Breast epithelium (tissue), 4 donors: ENCODE results near the gene KLF5. TPM values are rescaled to one million over a fixed set of nuclear protein-coding genes. Genes with fewer than 3 reads are reported as not detected.

ENCODE experiments used
- DNase-seq, 2 donors: peaks; one replicate each; pipeline ENCODE4 v3.0.0-alpha.2; 2019; ENCODE audit warnings: low spot score in 2 of 2
- H3K27ac ChIP-seq, 2 donors: fragments of 200-600 bp; sonication (generic) in 1 of 2; one replicate each; pipeline ENCODE4 v1.5.1; 2016 to 2019; ENCODE audit warnings: mild to moderate bottlenecking in 1 of 2
- H3K27me3 ChIP-seq, 2 donors: fragments of 200-600 bp; sonication (generic) in 1 of 2; one replicate each; pipeline versions ENCODE4 v1.5.1 to v1.6.0; 2017 to 2019; ENCODE audit warnings: control low read depth in 1 of 2, mild to moderate bottlenecking in 1 of 2
- H3K36me3 ChIP-seq: fragments of 200-600 bp; one replicate; pipeline ENCODE4 v1.5.1; 2019
- H3K4me1 ChIP-seq, 2 donors: fragments of 200-600 bp; sonication (generic); one replicate each; pipeline ENCODE4 v1.5.1; 2016 to 2019; ENCODE audit warnings: control low read depth in 1 of 2
- H3K4me3 ChIP-seq, 3 donors: fragments of 200-600 bp; sonication (generic); 1 replicate in 2 of 3; 2 replicates in 1 of 3; pipeline ENCODE4 v1.5.1; 2016 to 2019; ENCODE audit warnings: mild to moderate bottlenecking in 3 of 3, moderate library complexity in 2 of 3
- H3K9me3 ChIP-seq, 2 donors: fragments of 200-600 bp; sonication (generic) in 1 of 2; one replicate each; pipeline ENCODE4 v1.5.1; 2016 to 2019; ENCODE audit warnings: control low read depth in 1 of 2
- POLR2A ChIP-seq: fragments of 450-650 bp; IDR thresholded peaks from one replicate; pipeline ENCODE4 v1.6.1; 2016; ENCODE audit warnings: antibody characterized with exemption, mild to moderate bottlenecking, moderate library complexity
- POLR2AphosphoS5 ChIP-seq, 3 donors: sonication (generic); formaldehyde crosslinking; IDR thresholded peaks; one replicate each; pipeline ENCODE4 v1.6.1; 2017; ENCODE audit warnings: antibody characterized with exemption in 3 of 3
- intact Hi-C: fragments of 100-400 bp; cut with DNase I; formaldehyde crosslinking; loops from one replicate; pipeline ENCODE4 v1.15.1; 2023; ENCODE audit warnings: low total_unique reads
- total RNA-seq, 3 donors: library from RNA; depleted of rRNA; stranded (reverse); fragments of >200 nt; gene quantifications; one replicate each; pipeline ENCODE4 v1.1.0, GENCODE V29; 2016
- TF ChIP-seq, protein P1 (sequence below), 3 donors: fragments of 450-650 bp; IDR thresholded peaks; one replicate each; pipeline ENCODE4 v1.5.1; 2016 to 2017; ENCODE audit warnings: antibody characterized with exemption in 3 of 3, mild to moderate bottlenecking in 3 of 3, moderate library complexity in 3 of 3

Gene KLF5
- total RNA-seq, 3 donors from 2014 or later, result 2.2 to 30.7 (median 10.5) TPM

DNA sequence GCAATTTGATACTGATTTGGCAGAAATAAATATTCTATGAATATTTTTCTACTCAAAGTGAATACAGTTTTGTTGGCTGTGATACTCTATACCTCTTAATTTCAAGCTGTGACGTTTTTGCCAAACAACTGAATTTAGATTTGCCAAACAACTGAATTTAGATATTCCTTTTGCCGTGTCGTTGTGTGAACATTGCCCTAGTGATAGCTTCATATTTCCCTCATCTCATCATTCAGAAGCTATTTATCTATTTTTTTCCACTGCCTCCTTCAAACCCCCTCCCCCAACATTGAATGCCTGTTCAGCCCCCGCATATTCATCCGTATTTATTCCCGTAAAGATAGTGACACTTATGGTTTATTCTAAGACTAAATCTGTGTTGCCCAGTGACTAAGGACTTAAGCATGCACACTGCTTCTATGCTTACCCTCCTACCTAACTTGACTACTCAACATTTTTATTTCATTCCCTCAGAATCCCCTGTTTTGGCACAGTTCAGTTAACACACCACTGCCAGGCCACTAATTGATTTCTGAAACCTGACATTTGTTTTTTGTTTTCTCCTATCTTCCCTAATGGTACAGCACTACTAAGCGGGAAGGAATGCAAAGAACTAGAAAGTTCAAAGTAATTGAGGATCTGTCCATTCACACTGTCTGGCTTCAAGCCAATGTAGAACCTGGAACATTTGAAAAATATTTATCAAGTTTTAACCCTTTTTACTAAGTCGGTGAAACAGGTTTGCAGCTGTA lies 2.8 kb upstream of the KLF5 start:
- no peaks in the 10 kb centered on the region for H3K36me3 ChIP-seq
- no peak overlapping the region for H3K27ac ChIP-seq
- no peaks in the 10 kb centered on the region for H3K27me3 ChIP-seq
- TF ChIP-seq POLR2A (no peak), POLR2AphosphoS5 (IDR thresholded peaks at IDR 0.05) (no peak)
- TF ChIP-seq, protein P1, sequence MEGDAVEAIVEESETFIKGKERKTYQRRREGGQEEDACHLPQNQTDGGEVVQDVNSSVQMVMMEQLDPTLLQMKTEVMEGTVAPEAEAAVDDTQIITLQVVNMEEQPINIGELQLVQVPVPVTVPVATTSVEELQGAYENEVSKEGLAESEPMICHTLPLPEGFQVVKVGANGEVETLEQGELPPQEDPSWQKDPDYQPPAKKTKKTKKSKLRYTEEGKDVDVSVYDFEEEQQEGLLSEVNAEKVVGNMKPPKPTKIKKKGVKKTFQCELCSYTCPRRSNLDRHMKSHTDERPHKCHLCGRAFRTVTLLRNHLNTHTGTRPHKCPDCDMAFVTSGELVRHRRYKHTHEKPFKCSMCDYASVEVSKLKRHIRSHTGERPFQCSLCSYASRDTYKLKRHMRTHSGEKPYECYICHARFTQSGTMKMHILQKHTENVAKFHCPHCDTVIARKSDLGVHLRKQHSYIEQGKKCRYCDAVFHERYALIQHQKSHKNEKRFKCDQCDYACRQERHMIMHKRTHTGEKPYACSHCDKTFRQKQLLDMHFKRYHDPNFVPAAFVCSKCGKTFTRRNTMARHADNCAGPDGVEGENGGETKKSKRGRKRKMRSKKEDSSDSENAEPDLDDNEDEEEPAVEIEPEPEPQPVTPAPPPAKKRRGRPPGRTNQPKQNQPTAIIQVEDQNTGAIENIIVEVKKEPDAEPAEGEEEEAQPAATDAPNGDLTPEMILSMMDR (IDR thresholded peaks at IDR 0.05), result no peak
- no peak overlapping the region for H3K4me3 ChIP-seq
- H3K9me3 ChIP-seq, result no peaks in the 10 kb centered on the region
- no peak for DNase-seq
- no peaks in the 10 kb centered on the region for H3K4me1 ChIP-seq
- intact Hi-C loops, result loop anchor here (10.0 kb wide), 1 partner anchor 369 kb away; no protein-coding TSS in a partner anchor

DNA sequence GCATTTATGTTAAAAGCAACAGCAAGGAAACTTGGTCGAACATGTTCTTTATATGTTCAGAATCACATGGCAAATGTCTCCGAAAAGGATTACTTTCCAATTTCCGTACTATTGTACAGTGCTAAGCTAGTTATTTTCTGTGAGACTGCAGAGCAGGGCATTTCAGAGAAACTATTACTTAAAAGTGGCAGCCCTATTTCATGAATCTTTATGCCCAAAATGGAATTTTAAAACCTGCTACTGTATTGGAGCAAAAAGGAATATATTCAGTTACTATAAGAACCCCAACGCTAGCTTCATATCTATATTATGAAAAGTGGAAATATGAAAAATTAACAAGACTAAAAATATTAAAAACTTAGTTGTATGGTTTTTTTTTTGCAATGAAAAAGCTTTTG lies 2.2 kb upstream of the KLF5 start:
- Histone ChIP-seq H3K4me3 (no peak overlapping the region), H3K27me3 (no peaks in the 10 kb centered on the region), H3K36me3 (no peaks in the 10 kb centered on the region), H3K27ac (no peak overlapping the region), H3K9me3 (no peaks in the 10 kb centered on the region), H3K4me1 (no peaks in the 10 kb centered on the region)
- intact Hi-C loops, result loop anchor here (10.0 kb wide), 1 partner anchor 368 kb away; no protein-coding TSS in a partner anchor
- TF ChIP-seq POLR2A (no peak), POLR2AphosphoS5 (IDR thresholded peaks at IDR 0.05) (no peak)
- TF ChIP-seq, protein P1 (IDR thresholded peaks at IDR 0.05), result no peak
- no peak for DNase-seq

DNA sequence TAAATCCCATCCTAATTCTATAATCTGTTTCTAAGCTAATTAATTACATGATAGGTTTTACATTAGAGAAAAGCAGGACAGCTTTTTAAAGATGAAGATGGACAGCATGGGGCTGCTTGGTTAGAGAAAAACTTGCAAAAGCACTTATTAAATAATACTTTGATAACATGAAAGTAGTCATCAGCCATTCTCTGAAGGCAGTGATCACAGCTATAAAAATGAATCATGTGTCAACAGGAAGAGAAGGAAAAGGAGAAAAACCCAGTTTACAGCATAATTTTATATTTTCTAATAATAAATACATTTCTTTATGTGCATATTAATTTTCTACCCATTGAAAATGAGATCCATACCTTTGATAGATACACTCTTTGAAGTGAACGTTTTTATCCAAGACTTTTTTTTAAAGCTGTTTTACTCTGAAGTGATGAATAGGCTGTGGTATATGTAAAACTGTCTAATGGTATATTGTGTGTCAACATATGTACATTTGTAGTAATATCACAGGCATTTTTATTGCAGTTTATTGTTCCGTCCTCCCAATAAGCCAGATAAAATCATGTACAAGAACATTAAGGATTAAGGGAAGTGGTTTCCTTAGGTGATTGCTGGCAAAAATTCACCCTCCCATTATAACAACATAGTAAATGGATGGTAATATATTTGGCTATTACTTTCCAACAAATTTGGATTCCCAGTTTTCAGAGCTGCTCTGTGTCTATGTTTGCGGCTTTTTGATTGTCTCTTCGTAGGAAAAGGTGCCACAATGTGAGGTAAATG lies 1.3 kb upstream of the KLF5 start:
- Histone ChIP-seq H3K4me3 (peak overlapping the region in 2 of 3 donors; percentile 70 to 91), H3K36me3 (no peaks in the 10 kb centered on the region), H3K27ac (no peak overlapping the region), H3K27me3 (no peaks in the 10 kb centered on the region), H3K9me3 (no peaks in the 10 kb centered on the region), H3K4me1 (no peaks in the 10 kb centered on the region)
- no peak for DNase-seq
- TF ChIP-seq POLR2A (no peak), POLR2AphosphoS5 (IDR thresholded peaks at IDR 0.05) (no peak)
- TF ChIP-seq, protein P1 (IDR thresholded peaks at IDR 0.05), result no peak
- intact Hi-C loops, result loop anchor here (10.0 kb wide), 1 partner anchor 367 kb away; no protein-coding TSS in a partner anchor

DNA sequence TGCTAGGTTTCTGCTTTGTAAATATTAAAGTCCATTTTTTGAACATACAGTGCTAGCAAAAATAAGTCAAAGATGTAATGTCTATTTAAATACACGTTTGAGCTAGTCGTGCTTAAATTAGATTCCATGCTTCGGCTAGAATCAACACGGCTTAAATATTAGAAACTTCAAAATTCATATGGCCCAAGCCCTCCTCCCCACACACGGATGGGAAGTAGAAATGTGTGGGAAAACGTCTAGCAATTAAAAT lies 816 bp upstream of the KLF5 start:
- TF ChIP-seq POLR2AphosphoS5 (IDR thresholded peaks at IDR 0.05) (no peak), POLR2A (no peak)
- TF ChIP-seq, protein P1 (IDR thresholded peaks at IDR 0.05), result no peak
- Histone ChIP-seq H3K9me3 (no peaks in the 10 kb centered on the region), H3K27me3 (no peaks in the 10 kb centered on the region), H3K4me3 (peak overlapping the region; percentile 70 to 91 (median 80)), H3K4me1 (no peaks in the 10 kb centered on the region), H3K27ac (peak overlapping the region in 1 of 2 donors; percentile 92), H3K36me3 (no peaks in the 10 kb centered on the region)
- DNase-seq, result no peak
- intact Hi-C loops, result loop anchor here (10.0 kb wide), 1 partner anchor 367 kb away; no protein-coding TSS in a partner anchor

DNA sequence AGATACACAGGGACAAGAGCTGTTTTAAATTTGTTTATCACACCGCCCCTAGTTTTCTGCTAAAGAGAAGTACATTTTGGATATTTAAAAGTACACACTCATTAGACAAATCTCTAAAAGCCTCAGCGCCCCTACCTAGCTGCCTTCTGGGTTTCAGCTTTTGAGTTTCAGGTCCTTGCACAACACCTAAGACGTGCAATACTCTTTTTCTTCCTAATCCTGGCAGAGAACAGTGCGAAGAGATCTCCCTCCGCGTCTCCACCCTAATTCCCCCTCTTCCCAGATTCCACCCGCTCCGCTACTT lies 421 bp upstream of the KLF5 start:
- no peak for TF ChIP-seq POLR2A
- no peaks in the 10 kb centered on the region for H3K9me3 ChIP-seq
- H3K27ac ChIP-seq, result peak overlapping the region; percentile 5 to 92

More for the DNA sequence above, 421 bp upstream of the KLF5 start:
- DNase-seq, result no peak
- intact Hi-C loops, result loop anchor here (10.0 kb wide), 1 partner anchor 366 kb away; no protein-coding TSS in a partner anchor
- Histone ChIP-seq H3K4me1 (no peaks in the 10 kb centered on the region), H3K27me3 (no peaks in the 10 kb centered on the region), H3K36me3 (no peaks in the 10 kb centered on the region), H3K4me3 (peak overlapping the region; percentile 70 to 91 (median 80))
